ENCODE measurements around the gene DMAC2L. TPM values are rescaled to one million over a fixed set of nuclear protein-coding genes. Genes with fewer than 3 reads are reported as not detected.

Gene DMAC2L
- total RNA-seq, 1 donor from 2014 or later, result 10.8 TPM

DNA sequence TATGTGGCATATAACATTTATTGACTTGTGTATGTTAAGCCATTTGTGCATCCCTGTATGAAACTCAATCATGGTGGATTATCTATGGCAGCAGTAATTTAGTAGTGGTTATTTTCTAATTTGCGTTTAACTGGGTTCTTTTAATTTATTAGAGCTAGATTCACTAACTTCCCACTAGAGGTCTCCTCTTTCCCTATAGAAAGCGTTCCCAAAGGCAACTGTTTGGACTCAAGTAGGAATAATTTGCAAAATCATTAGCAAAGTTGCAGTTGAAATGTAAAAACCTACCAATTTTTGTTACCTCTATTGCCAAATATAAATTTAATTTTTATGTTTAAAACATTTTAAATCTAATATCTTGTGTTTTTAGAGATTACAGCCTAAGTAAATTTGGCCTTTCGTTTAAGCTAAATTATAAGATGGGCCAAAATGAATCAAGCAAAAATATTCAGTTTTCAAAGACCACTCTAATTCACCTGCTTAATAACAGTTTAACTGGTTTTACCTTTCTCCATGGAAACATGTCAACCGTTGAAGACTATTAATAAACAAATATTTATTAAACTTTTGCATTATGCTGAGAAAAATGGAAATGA is 6.0 kb downstream of the DMAC2L start:
- DNase-seq (ENCODE audit: low read depth), result peak; percentile 47
- Histone ChIP-seq H3K36me3 (ENCODE audit: control insufficient read depth, insufficient read depth, low read length) (peaks cover 2% of the 10 kb centered on the region), H3K27me3 (ENCODE audit: control insufficient read depth, insufficient read depth, low read length) (no peaks in the 10 kb centered on the region), H3K4me3 (ENCODE audit: low read depth, low read length) (no peak overlapping the region)
- TF ChIP-seq, protein P1, sequence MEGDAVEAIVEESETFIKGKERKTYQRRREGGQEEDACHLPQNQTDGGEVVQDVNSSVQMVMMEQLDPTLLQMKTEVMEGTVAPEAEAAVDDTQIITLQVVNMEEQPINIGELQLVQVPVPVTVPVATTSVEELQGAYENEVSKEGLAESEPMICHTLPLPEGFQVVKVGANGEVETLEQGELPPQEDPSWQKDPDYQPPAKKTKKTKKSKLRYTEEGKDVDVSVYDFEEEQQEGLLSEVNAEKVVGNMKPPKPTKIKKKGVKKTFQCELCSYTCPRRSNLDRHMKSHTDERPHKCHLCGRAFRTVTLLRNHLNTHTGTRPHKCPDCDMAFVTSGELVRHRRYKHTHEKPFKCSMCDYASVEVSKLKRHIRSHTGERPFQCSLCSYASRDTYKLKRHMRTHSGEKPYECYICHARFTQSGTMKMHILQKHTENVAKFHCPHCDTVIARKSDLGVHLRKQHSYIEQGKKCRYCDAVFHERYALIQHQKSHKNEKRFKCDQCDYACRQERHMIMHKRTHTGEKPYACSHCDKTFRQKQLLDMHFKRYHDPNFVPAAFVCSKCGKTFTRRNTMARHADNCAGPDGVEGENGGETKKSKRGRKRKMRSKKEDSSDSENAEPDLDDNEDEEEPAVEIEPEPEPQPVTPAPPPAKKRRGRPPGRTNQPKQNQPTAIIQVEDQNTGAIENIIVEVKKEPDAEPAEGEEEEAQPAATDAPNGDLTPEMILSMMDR (IDR thresholded peaks at IDR 0.05; ENCODE audit: insufficient read depth, low read length, severe bottlenecking), result peak; percentile 48
- no peak for FAIRE-seq

DNA sequence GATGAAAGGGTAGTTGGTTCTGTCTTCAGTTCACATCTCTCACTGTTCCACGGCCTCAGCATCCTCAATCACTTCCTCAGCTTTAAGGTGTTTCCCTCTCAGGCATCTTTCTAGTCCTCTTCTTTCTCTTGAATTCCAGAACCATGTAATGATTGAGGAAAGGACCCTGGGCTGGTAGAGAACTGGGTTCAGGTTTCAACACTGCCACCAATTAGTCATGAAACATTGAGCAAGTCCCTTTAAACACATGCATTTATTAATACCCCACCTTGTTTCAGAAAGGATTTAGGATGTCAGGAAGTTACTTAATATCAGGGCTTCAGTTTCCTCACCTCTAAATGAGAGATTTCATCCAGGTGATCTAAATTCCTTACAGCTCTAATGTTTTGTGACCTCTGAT is 7.2 kb downstream of the DMAC2L start:
- TF ChIP-seq, protein P1 (IDR thresholded peaks at IDR 0.05; ENCODE audit: insufficient read depth, low read length, severe bottlenecking), result no peak
- FAIRE-seq (no peak), DNase-seq (ENCODE audit: low read depth) (peak; percentile 84)
- Histone ChIP-seq H3K4me3 (ENCODE audit: low read depth, low read length) (no peak overlapping the region), H3K36me3 (ENCODE audit: control insufficient read depth, insufficient read depth, low read length) (peaks cover 2% of the 10 kb centered on the region), H3K27me3 (ENCODE audit: control insufficient read depth, insufficient read depth, low read length) (no peaks in the 10 kb centered on the region)

- DNase-seq (ENCODE audit: low read depth) (peak; percentile 14), FAIRE-seq (no peak)
- no peaks in the 10 kb centered on the region for H3K27me3 ChIP-seq (ENCODE audit: control insufficient read depth, insufficient read depth, low read length)
- no peak overlapping the region for H3K4me3 ChIP-seq (ENCODE audit: low read depth, low read length)
- peaks cover 2% of the 10 kb centered on the region for H3K36me3 ChIP-seq (ENCODE audit: control insufficient read depth, insufficient read depth, low read length)
- TF ChIP-seq, protein P1 (IDR thresholded peaks at IDR 0.05; ENCODE audit: insufficient read depth, low read length, severe bottlenecking), result no peak
Measured at GRCh38 chr14:50319721-50320120, 7.6 kb downstream of the DMAC2L start.

DNA sequence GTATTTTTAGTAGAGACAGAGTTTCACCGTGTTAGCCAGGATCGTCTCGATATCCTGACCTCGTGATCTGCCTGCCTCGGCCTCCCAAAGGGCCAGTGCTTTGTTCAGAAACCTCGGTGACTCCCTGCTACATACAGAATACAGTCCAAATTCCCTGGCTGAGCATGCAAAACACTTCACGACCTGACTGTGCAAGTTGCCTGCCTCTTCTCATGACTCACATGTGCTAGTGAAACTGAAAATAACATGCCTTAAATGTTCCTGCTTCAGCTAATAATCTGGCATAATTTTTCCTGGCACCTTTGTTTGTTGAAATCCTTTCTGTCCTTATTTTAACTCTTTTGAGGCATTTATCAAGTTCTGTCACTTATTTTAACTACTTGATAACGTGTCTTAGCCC is 8.2 kb downstream of the DMAC2L start:
- peaks cover 2% of the 10 kb centered on the region for H3K36me3 ChIP-seq (ENCODE audit: control insufficient read depth, insufficient read depth, low read length)
- H3K4me3 ChIP-seq (ENCODE audit: low read depth, low read length), result no peak overlapping the region
- DNase-seq (ENCODE audit: low read depth), result peak; percentile 85
- TF ChIP-seq, protein P1 (IDR thresholded peaks at IDR 0.05; ENCODE audit: insufficient read depth, low read length, severe bottlenecking), result no peak
- no peaks in the 10 kb centered on the region for H3K27me3 ChIP-seq (ENCODE audit: control insufficient read depth, insufficient read depth, low read length)
- FAIRE-seq, result no peak

DNA sequence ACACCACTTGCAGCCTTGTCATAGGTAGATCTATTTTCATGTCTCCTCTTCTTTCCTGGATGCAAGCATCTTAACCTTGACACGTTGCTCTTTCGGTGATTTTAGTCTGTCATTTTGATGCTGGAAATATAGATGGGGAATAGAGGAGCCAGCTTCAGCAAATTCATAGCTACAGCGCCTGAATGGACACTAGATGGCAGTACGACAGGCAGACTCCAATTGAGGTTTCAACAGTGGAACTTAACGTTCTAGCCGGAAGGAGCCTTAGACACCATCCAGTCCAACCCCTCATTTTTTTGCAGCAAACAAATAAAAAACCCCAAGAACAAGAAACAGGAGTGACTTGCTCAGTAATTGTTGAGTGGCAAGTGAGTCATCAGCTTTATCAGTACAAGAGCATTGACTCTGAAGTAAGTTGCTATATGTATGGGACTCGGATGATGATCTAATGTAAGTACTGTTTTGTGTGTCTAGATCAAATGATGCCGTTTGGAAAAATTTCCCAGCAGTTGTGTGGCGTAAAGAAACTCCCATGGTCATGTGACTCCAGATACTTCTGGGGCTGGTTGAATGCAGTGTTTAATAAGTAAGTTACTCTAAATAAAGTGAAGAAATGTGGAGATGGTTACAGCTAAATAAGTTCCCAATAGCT is 9.0 kb downstream of the DMAC2L start:
- Histone ChIP-seq H3K36me3 (ENCODE audit: control insufficient read depth, insufficient read depth, low read length) (peaks cover 2% of the 10 kb centered on the region), H3K27me3 (ENCODE audit: control insufficient read depth, insufficient read depth, low read length) (no peaks in the 10 kb centered on the region), H3K4me3 (ENCODE audit: low read depth, low read length) (no peak overlapping the region)
- peak; percentile 99 for DNase-seq (ENCODE audit: low read depth)
- TF ChIP-seq, protein P1 (IDR thresholded peaks at IDR 0.05; ENCODE audit: insufficient read depth, low read length, severe bottlenecking), result peak; percentile 86
- FAIRE-seq, result peak; percentile 66

Measured in bronchial epithelial cell (primary cell).